ENCODE data around the gene ACTA1. TPM values are rescaled to one million over a fixed set of nuclear protein-coding genes. Genes with fewer than 3 reads are reported as not detected.

Gene ACTA1
- total RNA-seq, 1 experiment from 2014 or later = 0.80 TPM

- no peak overlapping the region for H3K4me2 ChIP-seq (ENCODE audit: low read length)
- ATAC-seq (no peak), DNase-seq (no peak)
- no peaks in the 10 kb centered on the region for H3K4me1 ChIP-seq (ENCODE audit: insufficient read depth, low read length)
- H4K20me1 ChIP-seq (ENCODE audit: low read length) = no peaks in the 10 kb centered on the region
- POLR2A ChIA-PET (ENCODE audit: unreplicated experiment) = no interaction called here
- TF ChIP-seq CTCF (conservative IDR thresholded peaks at IDR 0.05; ENCODE audit: low read depth, low read length) (no peak), EZH2 (IDR thresholded peaks at IDR 0.05; ENCODE audit: low read length, unreplicated experiment) (no peak)
- peaks cover 31% of the 10 kb centered on the region; the same call in 1 of the 2 replicates for H3K36me3 ChIP-seq (ENCODE audit: low read depth, low read length)
- no peak overlapping the region for H3K4me3 ChIP-seq (ENCODE audit: low read length)
- intact Hi-C loops (cut with micrococcal nuclease) = no loop called here
- no peaks in the 10 kb centered on the region for H3F3A ChIP-seq (ENCODE audit: low read length, unreplicated experiment)
- no peaks in the 10 kb centered on the region for H3K9me2 ChIP-seq (replicated peaks; ENCODE audit: low read length)
- no peaks in the 10 kb centered on the region for H3K79me2 ChIP-seq (ENCODE audit: low read length)
- CTCF ChIA-PET = no interaction called here
- H2AFZ ChIP-seq (ENCODE audit: low read length) = no peak overlapping the region
- no peaks in the 10 kb centered on the region for H3K27me3 ChIP-seq (ENCODE audit: low read length)
- H3K27ac ChIP-seq (ENCODE audit: low read length) = no peak overlapping the region
- H3K9ac ChIP-seq (ENCODE audit: low read length) = no peak overlapping the region
- no peaks in the 10 kb centered on the region for H3K9me3 ChIP-seq (ENCODE audit: low read length)
- BruUV-seq (replicated peaks) = no TSS peak
Measured at GRCh38 chr1:229474509-229474908, 40.6 kb upstream of the ACTA1 start.

GRCh38 chr1:229471175-229471574 is 37.3 kb upstream of the ACTA1 start:
- Histone ChIP-seq H3K27ac (ENCODE audit: low read length) (no peak overlapping the region), H4K20me1 (ENCODE audit: low read length) (0 out of 2 replicates have a peak, but pooled peaks cover 4% of the 10 kb centered on the region), H3K36me3 (ENCODE audit: low read depth, low read length) (peaks cover 43% of the 10 kb centered on the region; the same call in 1 of the 2 replicates), H3K4me1 (ENCODE audit: insufficient read depth, low read length) (no peaks in the 10 kb centered on the region), H3K27me3 (ENCODE audit: low read length) (no peaks in the 10 kb centered on the region), H3K4me3 (ENCODE audit: low read length) (no peak overlapping the region), H3K4me2 (ENCODE audit: low read length) (no peak overlapping the region), H3K79me2 (ENCODE audit: low read length) (no peaks in the 10 kb centered on the region), H3K9me3 (ENCODE audit: low read length) (no peaks in the 10 kb centered on the region), H3F3A (ENCODE audit: low read length, unreplicated experiment) (no peaks in the 10 kb centered on the region), H3K9me2 (replicated peaks; ENCODE audit: low read length) (no peaks in the 10 kb centered on the region), H3K9ac (ENCODE audit: low read length) (no peak overlapping the region), H2AFZ (ENCODE audit: low read length) (no peak overlapping the region)
- POLR2A ChIA-PET (ENCODE audit: unreplicated experiment) = no interaction called here
- no peak for DNase-seq
- ATAC-seq = no peak
- CTCF ChIA-PET = no interaction called here
- intact Hi-C loops (cut with micrococcal nuclease) = no loop called here
- no peak for TF ChIP-seq EZH2 (IDR thresholded peaks at IDR 0.05; ENCODE audit: low read length, unreplicated experiment)
- no peak for TF ChIP-seq EZH2phosphoT487 (IDR thresholded peaks at IDR 0.05; ENCODE audit: borderline replicate concordance, low read length)
- TF ChIP-seq CTCF (conservative IDR thresholded peaks at IDR 0.05; ENCODE audit: low read depth, low read length) = no peak
- no TSS peak for BruUV-seq (replicated peaks)

GRCh38 chr1:229470406-229471043 is 36.6 kb upstream of the ACTA1 start:
- Histone ChIP-seq H3K9ac (ENCODE audit: low read length) (no peak overlapping the region), H3K4me1 (ENCODE audit: insufficient read depth, low read length) (no peaks in the 10 kb centered on the region), H4K20me1 (ENCODE audit: low read length) (0 out of 2 replicates have a peak, but pooled peaks cover 4% of the 10 kb centered on the region), H3F3A (ENCODE audit: low read length, unreplicated experiment) (no peaks in the 10 kb centered on the region), H2AFZ (ENCODE audit: low read length) (no peak overlapping the region), H3K9me2 (replicated peaks; ENCODE audit: low read length) (no peaks in the 10 kb centered on the region), H3K4me3 (ENCODE audit: low read length) (no peak overlapping the region), H3K27me3 (ENCODE audit: low read length) (no peaks in the 10 kb centered on the region), H3K4me2 (ENCODE audit: low read length) (no peak overlapping the region), H3K36me3 (ENCODE audit: low read depth, low read length) (peaks cover 42% of the 10 kb centered on the region; the same call in 1 of the 2 replicates), H3K79me2 (ENCODE audit: low read length) (no peaks in the 10 kb centered on the region), H3K27ac (ENCODE audit: low read length) (no peak overlapping the region), H3K9me3 (ENCODE audit: low read length) (no peaks in the 10 kb centered on the region)
- ChIA-PET CTCF (no interaction called here), POLR2A (ENCODE audit: unreplicated experiment) (no interaction called here)
- ATAC-seq = no peak
- no peak for DNase-seq
- no TSS peak for BruUV-seq (replicated peaks)
- intact Hi-C loops (cut with micrococcal nuclease) = no loop called here
- TF ChIP-seq CTCF (conservative IDR thresholded peaks at IDR 0.05; ENCODE audit: low read depth, low read length) = no peak
- TF ChIP-seq EZH2 (IDR thresholded peaks at IDR 0.05; ENCODE audit: low read length, unreplicated experiment) = no peak
- no peak for TF ChIP-seq EZH2phosphoT487 (IDR thresholded peaks at IDR 0.05; ENCODE audit: borderline replicate concordance, low read length)
